ENCODE data around the gene MYOM3.
"Not testable (repeated sequence)": the region's sequence is repeated elsewhere in the genome, so short reads cannot be mapped to it uniquely, and the experiment has no call there.

MYOM3 gene

GRCh38 chr1:24069817-24070216 is 42.1 kb downstream of the MYOM3 start:
- H3K27me3 Mint-ChIP-seq = peaks cover 3% of the 10 kb centered on the region
- H3K36me3 Mint-ChIP-seq (ENCODE audit: low read depth) = no peaks in the 10 kb centered on the region
- H3K27ac Mint-ChIP-seq = no peak overlapping the region

GRCh38 chr1:24067978-24068377 is 44.0 kb downstream of the MYOM3 start:
- Mint-ChIP-seq H3K36me3 (ENCODE audit: low read depth) (no peaks in the 10 kb centered on the region), H3K4me3 (no peak overlapping the region), H3K27me3 (peaks cover 3% of the 10 kb centered on the region), H3K4me1 (ENCODE audit: low read depth) (no peaks in the 10 kb centered on the region), H3K27ac (no peak overlapping the region), H3K9me3 (no peaks in the 10 kb centered on the region)

More at GRCh38 chr1:24069817-24070216, 42.1 kb downstream of the MYOM3 start:
- no peaks in the 10 kb centered on the region for H3K4me1 Mint-ChIP-seq (ENCODE audit: low read depth)
- H3K4me3 Mint-ChIP-seq = no peak overlapping the region
- H3K9me3 Mint-ChIP-seq = no peaks in the 10 kb centered on the region

- Mint-ChIP-seq H3K9me3 (peaks cover 3% of the 10 kb centered on the region), H3K27ac (no peak overlapping the region), H3K4me3 (no peak overlapping the region), H3K27me3 (peaks cover 3% of the 10 kb centered on the region), H3K4me1 (ENCODE audit: low read depth) (no peaks in the 10 kb centered on the region), H3K36me3 (ENCODE audit: low read depth) (no peaks in the 10 kb centered on the region)
These were observed 46.6 kb downstream of the MYOM3 start for GRCh38 chr1:24065304-24065703.

GRCh38 chr1:24062221-24062620 is 49.7 kb downstream of the MYOM3 start:
- Mint-ChIP-seq H3K27ac (no peak overlapping the region), H3K36me3 (ENCODE audit: low read depth) (no peaks in the 10 kb centered on the region), H3K9me3 (peaks cover 3% of the 10 kb centered on the region), H3K4me1 (ENCODE audit: low read depth) (no peaks in the 10 kb centered on the region), H3K27me3 (no peaks in the 10 kb centered on the region), H3K4me3 (no peak overlapping the region)

GRCh38 chr1:24060482-24060881 is 51.5 kb downstream of the MYOM3 start:
- no peaks in the 10 kb centered on the region for H3K36me3 Mint-ChIP-seq (ENCODE audit: low read depth)
- no peaks in the 10 kb centered on the region for H3K27me3 Mint-ChIP-seq
- peaks cover 3% of the 10 kb centered on the region for H3K9me3 Mint-ChIP-seq
- no peaks in the 10 kb centered on the region for H3K4me1 Mint-ChIP-seq (ENCODE audit: low read depth)
- no peak overlapping the region for H3K27ac Mint-ChIP-seq
- no peak overlapping the region for H3K4me3 Mint-ChIP-seq

- H3K9me3 Mint-ChIP-seq = peaks cover 3% of the 10 kb centered on the region
- no peak overlapping the region for H3K4me3 Mint-ChIP-seq
- H3K36me3 Mint-ChIP-seq (ENCODE audit: low read depth) = no peaks in the 10 kb centered on the region
- H3K27ac Mint-ChIP-seq = no peak overlapping the region
- no peaks in the 10 kb centered on the region for H3K4me1 Mint-ChIP-seq (ENCODE audit: low read depth)
- H3K27me3 Mint-ChIP-seq = no peaks in the 10 kb centered on the region
These were observed 53.1 kb downstream of the MYOM3 start for GRCh38 chr1:24058671-24059455.

GRCh38 chr1:24057171-24057570 is 54.8 kb downstream of the MYOM3 start:
- H3K27me3 Mint-ChIP-seq = no peaks in the 10 kb centered on the region
- no peak overlapping the region for H3K27ac Mint-ChIP-seq
- no peak overlapping the region for H3K4me3 Mint-ChIP-seq
- no peaks in the 10 kb centered on the region for H3K9me3 Mint-ChIP-seq
- H3K4me1 Mint-ChIP-seq (ENCODE audit: low read depth) = no peaks in the 10 kb centered on the region
- H3K36me3 Mint-ChIP-seq (ENCODE audit: low read depth) = no peaks in the 10 kb centered on the region

- H3K4me1 Mint-ChIP-seq (ENCODE audit: low read depth) = no peaks in the 10 kb centered on the region
- no peaks in the 10 kb centered on the region for H3K27me3 Mint-ChIP-seq
- H3K9me3 Mint-ChIP-seq = no peaks in the 10 kb centered on the region
- H3K4me3 Mint-ChIP-seq = no peak overlapping the region
- no peak overlapping the region for H3K27ac Mint-ChIP-seq
- no peaks in the 10 kb centered on the region for H3K36me3 Mint-ChIP-seq (ENCODE audit: low read depth)
These were observed 56.3 kb downstream of the MYOM3 start for GRCh38 chr1:24055681-24056080.

- peaks cover 2% of the 10 kb centered on the region for H3K27me3 Mint-ChIP-seq
- H3K4me3 Mint-ChIP-seq = no peak overlapping the region
These were observed 59.7 kb downstream of the MYOM3 start for GRCh38 chr1:24052220-24052619.

GRCh38 chr1:24051206-24051945 is 60.6 kb downstream of the MYOM3 start:
- Mint-ChIP-seq H3K27me3 (peaks cover 3% of the 10 kb centered on the region), H3K4me1 (ENCODE audit: low read depth) (peaks cover 7% of the 10 kb centered on the region), H3K36me3 (ENCODE audit: low read depth) (no peaks in the 10 kb centered on the region), H3K27ac (no peak overlapping the region), H3K4me3 (no peak overlapping the region), H3K9me3 (no peaks in the 10 kb centered on the region)

More at GRCh38 chr1:24052220-24052619, 59.7 kb downstream of the MYOM3 start:
- no peaks in the 10 kb centered on the region for H3K36me3 Mint-ChIP-seq (ENCODE audit: low read depth)
- H3K27ac Mint-ChIP-seq = no peak overlapping the region
- H3K9me3 Mint-ChIP-seq = no peaks in the 10 kb centered on the region
- peaks cover under 1% of the 10 kb centered on the region for H3K4me1 Mint-ChIP-seq (ENCODE audit: low read depth)

GRCh38 chr1:24049733-24050132 is 62.2 kb downstream of the MYOM3 start:
- H3K4me1 Mint-ChIP-seq (ENCODE audit: low read depth) = peaks cover 14% of the 10 kb centered on the region
- H3K27ac Mint-ChIP-seq = no peak overlapping the region
- H3K27me3 Mint-ChIP-seq = peaks cover 3% of the 10 kb centered on the region
- no peaks in the 10 kb centered on the region for H3K36me3 Mint-ChIP-seq (ENCODE audit: low read depth)
- no peak overlapping the region for H3K4me3 Mint-ChIP-seq
- no peaks in the 10 kb centered on the region for H3K9me3 Mint-ChIP-seq

GRCh38 chr1:24048894-24049293 is 63.0 kb downstream of the MYOM3 start:
- H3K4me1 Mint-ChIP-seq (ENCODE audit: low read depth) = peaks cover 14% of the 10 kb centered on the region
- not testable (repeated sequence) for H3K4me3 Mint-ChIP-seq; H3K27me3 Mint-ChIP-seq; H3K36me3 Mint-ChIP-seq (ENCODE audit: low read depth); H3K27ac Mint-ChIP-seq; H3K9me3 Mint-ChIP-seq

- Mint-ChIP-seq H3K4me3 (no peak overlapping the region), H3K27me3 (peaks cover 3% of the 10 kb centered on the region), H3K4me1 (ENCODE audit: low read depth) (peaks cover 14% of the 10 kb centered on the region), H3K36me3 (ENCODE audit: low read depth) (no peaks in the 10 kb centered on the region), H3K9me3 (no peaks in the 10 kb centered on the region), H3K27ac (no peak overlapping the region)
These were observed 63.6 kb downstream of the MYOM3 start for GRCh38 chr1:24048205-24048869.

GRCh38 chr1:24047110-24047477 is 64.8 kb downstream of the MYOM3 start:
- no peaks in the 10 kb centered on the region for H3K36me3 Mint-ChIP-seq (ENCODE audit: low read depth)
- H3K4me1 Mint-ChIP-seq (ENCODE audit: low read depth) = peaks cover 14% of the 10 kb centered on the region
- no peak overlapping the region for H3K27ac Mint-ChIP-seq
- H3K9me3 Mint-ChIP-seq = no peaks in the 10 kb centered on the region
- peaks cover 3% of the 10 kb centered on the region for H3K27me3 Mint-ChIP-seq
- no peak overlapping the region for H3K4me3 Mint-ChIP-seq

GRCh38 chr1:24045771-24046170 is 66.2 kb downstream of the MYOM3 start:
- H3K27ac Mint-ChIP-seq = no peak overlapping the region
- H3K36me3 Mint-ChIP-seq (ENCODE audit: low read depth) = no peaks in the 10 kb centered on the region
- H3K4me1 Mint-ChIP-seq (ENCODE audit: low read depth) = peaks cover 14% of the 10 kb centered on the region
- no peak overlapping the region for H3K4me3 Mint-ChIP-seq
- peaks cover 3% of the 10 kb centered on the region for H3K27me3 Mint-ChIP-seq
- no peaks in the 10 kb centered on the region for H3K9me3 Mint-ChIP-seq

All from stimulated activated naive CD8-positive, alpha-beta T cell treated with anti-CD3 and anti-CD28 coated beads, Interleukin-15, Interleukin-2, amounts not matched to agents 100 ng/mL and 50 ng/mL, for 24 hours (primary cell).